SU-DHL-6 (cell line): Measurements from ENCODE around the gene LGR6.

ENCODE experiments used
- EZH2phosphoT487 ChIP-seq: fragments of 200-600 bp; sonication (generic), shearing (Covaris generic); conservative IDR thresholded peaks from 2 replicates; pipeline ENCODE4 v1.6.1; 2018; ENCODE audit warnings: mild to moderate bottlenecking, antibody characterized with exemption, low read length, moderate library complexity, mixed read lengths
- TF ChIP-seq, protein P1 (sequence below): fragments of 200-600 bp; sonication (generic); IDR thresholded peaks from one replicate; pipeline ENCODE4 v1.5.1; 2017; ENCODE audit warnings: antibody characterized with exemption, mild to moderate bottlenecking, low read length, moderate library complexity; ENCODE audit not compliant: insufficient read depth, poor library complexity, severe bottlenecking

DNA sequence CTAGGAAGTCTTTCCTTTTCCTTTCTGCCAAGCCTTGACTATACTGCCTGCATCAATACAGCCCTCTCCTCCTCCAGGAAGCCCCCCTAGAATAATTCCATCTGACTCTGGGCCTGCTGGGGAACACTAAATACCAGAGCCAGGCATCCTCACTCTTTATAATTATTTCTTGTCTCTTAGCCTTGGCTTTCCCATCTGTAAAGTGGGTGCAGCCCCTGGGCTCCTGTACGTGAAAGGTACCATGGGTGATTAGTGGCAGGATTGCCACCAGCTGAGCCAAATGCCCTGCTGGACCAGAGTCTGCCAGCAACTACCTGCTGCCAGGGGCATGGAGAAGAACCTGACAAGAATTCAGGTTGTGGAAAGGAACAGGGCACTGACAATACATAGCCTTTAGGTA lies 58.7 kb downstream of the LGR6 start:
- TF ChIP-seq, protein P1, sequence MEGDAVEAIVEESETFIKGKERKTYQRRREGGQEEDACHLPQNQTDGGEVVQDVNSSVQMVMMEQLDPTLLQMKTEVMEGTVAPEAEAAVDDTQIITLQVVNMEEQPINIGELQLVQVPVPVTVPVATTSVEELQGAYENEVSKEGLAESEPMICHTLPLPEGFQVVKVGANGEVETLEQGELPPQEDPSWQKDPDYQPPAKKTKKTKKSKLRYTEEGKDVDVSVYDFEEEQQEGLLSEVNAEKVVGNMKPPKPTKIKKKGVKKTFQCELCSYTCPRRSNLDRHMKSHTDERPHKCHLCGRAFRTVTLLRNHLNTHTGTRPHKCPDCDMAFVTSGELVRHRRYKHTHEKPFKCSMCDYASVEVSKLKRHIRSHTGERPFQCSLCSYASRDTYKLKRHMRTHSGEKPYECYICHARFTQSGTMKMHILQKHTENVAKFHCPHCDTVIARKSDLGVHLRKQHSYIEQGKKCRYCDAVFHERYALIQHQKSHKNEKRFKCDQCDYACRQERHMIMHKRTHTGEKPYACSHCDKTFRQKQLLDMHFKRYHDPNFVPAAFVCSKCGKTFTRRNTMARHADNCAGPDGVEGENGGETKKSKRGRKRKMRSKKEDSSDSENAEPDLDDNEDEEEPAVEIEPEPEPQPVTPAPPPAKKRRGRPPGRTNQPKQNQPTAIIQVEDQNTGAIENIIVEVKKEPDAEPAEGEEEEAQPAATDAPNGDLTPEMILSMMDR = no peak
- no peak for TF ChIP-seq EZH2phosphoT487
